Ovary (tissue), 3 donors: ENCODE measurements around the gene TTC33.
"Not testable (repeated sequence)": the region's sequence is repeated elsewhere in the genome, so short reads cannot be mapped to it uniquely, and the experiment has no call there.

Experiments
- EP300 ChIP-seq: sonication (generic); formaldehyde crosslinking; IDR thresholded peaks from one replicate; pipeline ENCODE4 v1.6.1; 2017; ENCODE audit warnings: antibody characterized with exemption
- POLR2A ChIP-seq: fragments of 450-650 bp; IDR thresholded peaks from one replicate; pipeline ENCODE4 v1.6.1; 2017; ENCODE audit warnings: antibody characterized with exemption, mild to moderate bottlenecking, moderate library complexity
- TF ChIP-seq, protein P1 (sequence below), 3 donors: fragments of 450-650 bp in 2 of 3; fragments of 200-600 bp in 1 of 3; IDR thresholded peaks; one replicate each; pipeline versions ENCODE4 v1.5.1 to v1.8.0; 2016 to 2022; ENCODE audit warnings: antibody characterized with exemption in 3 of 3, mild to moderate bottlenecking in 1 of 3
- donor health status: DM: no; HTN: no; CAD: no.

DNA sequence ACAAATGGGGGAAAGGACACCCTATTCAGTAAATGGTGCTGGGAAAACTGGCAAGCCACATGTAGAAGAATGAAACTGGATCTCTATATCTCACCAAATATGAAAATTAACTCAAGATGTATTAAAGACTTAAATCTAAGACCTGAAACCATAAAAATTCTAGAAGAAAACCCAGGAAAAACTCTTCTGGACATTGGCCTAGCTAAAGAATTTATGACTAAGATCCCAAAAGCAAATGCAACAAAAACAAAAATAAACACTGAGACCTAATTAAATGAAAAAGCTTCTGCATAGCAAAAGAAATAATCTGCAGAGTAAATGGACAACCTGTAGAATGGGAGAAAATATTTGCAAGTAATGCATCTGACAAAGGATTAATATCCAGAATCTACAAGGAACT is 99.7 kb downstream of the TTC33 start:
- TF ChIP-seq, protein P1, sequence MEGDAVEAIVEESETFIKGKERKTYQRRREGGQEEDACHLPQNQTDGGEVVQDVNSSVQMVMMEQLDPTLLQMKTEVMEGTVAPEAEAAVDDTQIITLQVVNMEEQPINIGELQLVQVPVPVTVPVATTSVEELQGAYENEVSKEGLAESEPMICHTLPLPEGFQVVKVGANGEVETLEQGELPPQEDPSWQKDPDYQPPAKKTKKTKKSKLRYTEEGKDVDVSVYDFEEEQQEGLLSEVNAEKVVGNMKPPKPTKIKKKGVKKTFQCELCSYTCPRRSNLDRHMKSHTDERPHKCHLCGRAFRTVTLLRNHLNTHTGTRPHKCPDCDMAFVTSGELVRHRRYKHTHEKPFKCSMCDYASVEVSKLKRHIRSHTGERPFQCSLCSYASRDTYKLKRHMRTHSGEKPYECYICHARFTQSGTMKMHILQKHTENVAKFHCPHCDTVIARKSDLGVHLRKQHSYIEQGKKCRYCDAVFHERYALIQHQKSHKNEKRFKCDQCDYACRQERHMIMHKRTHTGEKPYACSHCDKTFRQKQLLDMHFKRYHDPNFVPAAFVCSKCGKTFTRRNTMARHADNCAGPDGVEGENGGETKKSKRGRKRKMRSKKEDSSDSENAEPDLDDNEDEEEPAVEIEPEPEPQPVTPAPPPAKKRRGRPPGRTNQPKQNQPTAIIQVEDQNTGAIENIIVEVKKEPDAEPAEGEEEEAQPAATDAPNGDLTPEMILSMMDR (IDR thresholded peaks at IDR 0.05), result not testable (repeated sequence)
- TF ChIP-seq POLR2A, EP300: not testable (repeated sequence)
